Testis (tissue), 2 donors: ENCODE data around the gene SLC25A12.

Source experiments
- POLR2A ChIP-seq: fragments of 450-650 bp; IDR thresholded peaks from one replicate; pipeline ENCODE4 v1.6.1; 2017; ENCODE audit warnings: antibody characterized with exemption, mild to moderate bottlenecking, moderate library complexity
- TF ChIP-seq, protein P1 (sequence below), 3 experiments: fragments of 450-650 bp in 2 of 3; fragments of 200-600 bp in 1 of 3; sonication (generic) in 1 of 3; IDR thresholded peaks; one replicate each; pipeline ENCODE4 v1.5.1; 2016 to 2019; ENCODE audit warnings: antibody characterized with exemption in 3 of 3, mild to moderate bottlenecking in 2 of 3, moderate library complexity in 1 of 3

DNA sequence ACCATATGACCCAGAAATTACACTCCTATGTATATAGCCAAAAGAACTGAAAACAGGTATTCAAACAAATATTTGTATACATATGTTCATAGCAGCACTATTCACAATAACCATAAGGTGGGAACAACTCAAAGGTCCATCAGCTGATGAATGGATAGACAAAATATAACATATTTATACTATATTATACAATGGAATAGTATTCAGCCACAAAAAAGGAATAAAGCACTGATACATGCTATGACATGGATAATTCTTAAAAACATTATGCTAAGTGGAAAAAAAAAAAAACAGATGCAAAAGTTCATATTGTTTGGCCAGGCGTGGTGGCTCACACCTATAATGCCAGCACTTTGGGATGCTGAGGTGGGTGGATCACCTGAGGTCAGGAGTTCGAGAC is 52.0 kb downstream of the SLC25A12 start:
- TF ChIP-seq POLR2A, result no peak
- TF ChIP-seq, protein P1, sequence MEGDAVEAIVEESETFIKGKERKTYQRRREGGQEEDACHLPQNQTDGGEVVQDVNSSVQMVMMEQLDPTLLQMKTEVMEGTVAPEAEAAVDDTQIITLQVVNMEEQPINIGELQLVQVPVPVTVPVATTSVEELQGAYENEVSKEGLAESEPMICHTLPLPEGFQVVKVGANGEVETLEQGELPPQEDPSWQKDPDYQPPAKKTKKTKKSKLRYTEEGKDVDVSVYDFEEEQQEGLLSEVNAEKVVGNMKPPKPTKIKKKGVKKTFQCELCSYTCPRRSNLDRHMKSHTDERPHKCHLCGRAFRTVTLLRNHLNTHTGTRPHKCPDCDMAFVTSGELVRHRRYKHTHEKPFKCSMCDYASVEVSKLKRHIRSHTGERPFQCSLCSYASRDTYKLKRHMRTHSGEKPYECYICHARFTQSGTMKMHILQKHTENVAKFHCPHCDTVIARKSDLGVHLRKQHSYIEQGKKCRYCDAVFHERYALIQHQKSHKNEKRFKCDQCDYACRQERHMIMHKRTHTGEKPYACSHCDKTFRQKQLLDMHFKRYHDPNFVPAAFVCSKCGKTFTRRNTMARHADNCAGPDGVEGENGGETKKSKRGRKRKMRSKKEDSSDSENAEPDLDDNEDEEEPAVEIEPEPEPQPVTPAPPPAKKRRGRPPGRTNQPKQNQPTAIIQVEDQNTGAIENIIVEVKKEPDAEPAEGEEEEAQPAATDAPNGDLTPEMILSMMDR (IDR thresholded peaks at IDR 0.05), result no peak
